Glutamatergic neuron (in vitro differentiated cells): ENCODE data around the gene FBXL13. TPM values are rescaled to one million over a fixed set of nuclear protein-coding genes. Genes with fewer than 3 reads are reported as not detected.

ENCODE experiments used
- DNase-seq: peaks from one replicate; pipeline ENCODE4 v3.0.0; 2022
- H3K27ac Mint-ChIP-seq: one replicate; pipeline ENCODE4 v1.8.0; 2020; ENCODE audit warnings: mild to moderate bottlenecking, mixed read lengths, inconsistent platforms; ENCODE audit not compliant: unreplicated experiment
- H3K27me3 Mint-ChIP-seq: one replicate; pipeline ENCODE4 v1.8.0; 2020; ENCODE audit warnings: mild to moderate bottlenecking, moderate library complexity, mixed read lengths, inconsistent platforms; ENCODE audit not compliant: unreplicated experiment
- H3K36me3 Mint-ChIP-seq: one replicate; pipeline ENCODE4 v1.8.0; 2020; ENCODE audit warnings: mild to moderate bottlenecking, mixed read lengths, inconsistent platforms; ENCODE audit not compliant: unreplicated experiment
- H3K4me1 Mint-ChIP-seq: one replicate; pipeline ENCODE4 v1.8.0; 2020; ENCODE audit warnings: mild to moderate bottlenecking, low read depth, mixed read lengths, inconsistent platforms; ENCODE audit not compliant: unreplicated experiment
- H3K4me3 Mint-ChIP-seq: one replicate; pipeline ENCODE4 v1.8.0; 2020; ENCODE audit warnings: mild to moderate bottlenecking, mixed read lengths, inconsistent platforms; ENCODE audit not compliant: unreplicated experiment
- H3K9me3 Mint-ChIP-seq: one replicate; pipeline ENCODE4 v1.8.0; 2020; ENCODE audit warnings: mild to moderate bottlenecking, moderate library complexity, mixed read lengths, inconsistent platforms; ENCODE audit not compliant: unreplicated experiment
- total RNA-seq: library from RNA; stranded (reverse); fragmentation: NEBNext Ultra II Directional; extraction: Animal tissue kit (Norgen Biotek cat#: 25700); gene quantifications from one replicate; pipeline ENCODE4 v1.2.1, GENCODE V29; 2021; ENCODE audit not compliant: unreplicated experiment
- TF ChIP-seq, protein P1 (sequence below): fragments of 200-600 bp; sonication (generic); IDR thresholded peaks from one replicate; pipeline ENCODE4 v1.5.0; 2021; ENCODE audit not compliant: partially characterized antibody, unreplicated experiment

Gene FBXL13
- total RNA-seq, 1 donor from 2014 or later, result 1.1 TPM

DNA sequence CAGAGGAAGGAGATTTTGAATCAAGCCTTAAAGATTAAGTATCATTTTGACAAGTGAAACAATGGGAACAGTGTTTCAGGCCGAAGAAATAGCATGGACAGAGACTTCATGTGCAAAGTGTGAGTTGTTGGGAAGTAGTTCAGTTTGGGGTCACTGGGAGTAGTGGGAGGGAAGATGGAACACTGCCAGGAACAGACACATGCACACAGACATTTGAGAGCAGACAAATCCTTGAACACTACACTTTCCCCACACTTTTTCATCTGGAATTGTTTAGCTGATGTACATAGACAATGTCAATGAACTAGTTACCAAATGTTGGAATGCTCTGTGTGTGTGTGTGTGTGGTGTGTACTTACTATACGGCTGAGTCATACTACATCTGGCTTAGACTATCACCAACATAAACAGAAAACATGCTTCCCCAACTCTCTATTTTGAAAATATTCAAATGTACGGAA, 214.2 kb downstream of the FBXL13 start:
- no peaks in the 10 kb centered on the region for H3K36me3 Mint-ChIP-seq
- no peak for DNase-seq
- no peak overlapping the region for H3K27ac Mint-ChIP-seq
- peaks cover 2% of the 10 kb centered on the region for H3K9me3 Mint-ChIP-seq
- no peak overlapping the region for H3K4me3 Mint-ChIP-seq
- TF ChIP-seq, protein P1, sequence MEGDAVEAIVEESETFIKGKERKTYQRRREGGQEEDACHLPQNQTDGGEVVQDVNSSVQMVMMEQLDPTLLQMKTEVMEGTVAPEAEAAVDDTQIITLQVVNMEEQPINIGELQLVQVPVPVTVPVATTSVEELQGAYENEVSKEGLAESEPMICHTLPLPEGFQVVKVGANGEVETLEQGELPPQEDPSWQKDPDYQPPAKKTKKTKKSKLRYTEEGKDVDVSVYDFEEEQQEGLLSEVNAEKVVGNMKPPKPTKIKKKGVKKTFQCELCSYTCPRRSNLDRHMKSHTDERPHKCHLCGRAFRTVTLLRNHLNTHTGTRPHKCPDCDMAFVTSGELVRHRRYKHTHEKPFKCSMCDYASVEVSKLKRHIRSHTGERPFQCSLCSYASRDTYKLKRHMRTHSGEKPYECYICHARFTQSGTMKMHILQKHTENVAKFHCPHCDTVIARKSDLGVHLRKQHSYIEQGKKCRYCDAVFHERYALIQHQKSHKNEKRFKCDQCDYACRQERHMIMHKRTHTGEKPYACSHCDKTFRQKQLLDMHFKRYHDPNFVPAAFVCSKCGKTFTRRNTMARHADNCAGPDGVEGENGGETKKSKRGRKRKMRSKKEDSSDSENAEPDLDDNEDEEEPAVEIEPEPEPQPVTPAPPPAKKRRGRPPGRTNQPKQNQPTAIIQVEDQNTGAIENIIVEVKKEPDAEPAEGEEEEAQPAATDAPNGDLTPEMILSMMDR, result no peak
- no peaks in the 10 kb centered on the region for H3K4me1 Mint-ChIP-seq
- peaks cover 2% of the 10 kb centered on the region for H3K27me3 Mint-ChIP-seq

GRCh38 chr7:102859799-102860125, 214.8 kb downstream of the FBXL13 start:
- Mint-ChIP-seq H3K36me3 (no peaks in the 10 kb centered on the region), H3K4me1 (no peaks in the 10 kb centered on the region), H3K27ac (no peak overlapping the region), H3K4me3 (no peak overlapping the region), H3K27me3 (peaks cover 2% of the 10 kb centered on the region), H3K9me3 (peaks cover 2% of the 10 kb centered on the region)
- DNase-seq, result no peak
- TF ChIP-seq, protein P1, result no peak

DNA sequence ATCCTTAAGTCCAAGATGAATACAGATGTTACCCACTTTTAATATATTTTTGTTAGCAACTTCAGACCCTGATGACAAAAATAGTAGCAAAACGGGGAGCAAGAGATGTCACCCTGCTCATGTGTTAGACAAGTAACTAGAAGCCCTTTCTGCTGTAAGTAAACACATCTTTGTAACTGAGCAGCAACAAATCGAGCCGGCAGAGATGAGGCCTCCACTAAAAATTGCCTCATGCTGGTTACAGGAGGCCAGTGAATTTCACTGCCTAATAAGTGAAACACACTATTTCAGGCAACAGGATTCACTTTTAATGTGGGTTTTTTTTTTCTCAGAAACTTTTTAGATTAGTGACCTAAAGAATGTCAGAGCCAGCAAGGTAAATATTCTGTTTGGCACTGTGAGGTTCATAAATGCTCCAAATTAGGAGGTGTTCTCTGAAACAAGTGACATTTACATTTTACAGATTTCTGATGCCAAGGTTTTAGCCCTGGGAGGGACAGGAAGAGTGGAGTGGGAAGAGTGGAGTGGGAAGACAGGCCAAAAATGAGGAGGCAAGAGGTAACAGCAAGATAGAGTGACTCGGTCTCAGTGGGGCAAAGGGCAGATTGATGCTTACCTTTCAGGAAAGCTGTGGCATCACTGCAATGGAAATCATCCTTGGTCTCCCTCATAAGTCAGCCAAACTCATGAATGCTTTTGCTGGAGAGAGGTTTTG, 215.4 kb downstream of the FBXL13 start:
- DNase-seq, result no peak
- Mint-ChIP-seq H3K36me3 (no peaks in the 10 kb centered on the region), H3K9me3 (peaks cover 2% of the 10 kb centered on the region), H3K27me3 (peaks cover 2% of the 10 kb centered on the region), H3K27ac (no peak overlapping the region), H3K4me3 (no peak overlapping the region), H3K4me1 (no peaks in the 10 kb centered on the region)
- TF ChIP-seq, protein P1, result no peak

DNA sequence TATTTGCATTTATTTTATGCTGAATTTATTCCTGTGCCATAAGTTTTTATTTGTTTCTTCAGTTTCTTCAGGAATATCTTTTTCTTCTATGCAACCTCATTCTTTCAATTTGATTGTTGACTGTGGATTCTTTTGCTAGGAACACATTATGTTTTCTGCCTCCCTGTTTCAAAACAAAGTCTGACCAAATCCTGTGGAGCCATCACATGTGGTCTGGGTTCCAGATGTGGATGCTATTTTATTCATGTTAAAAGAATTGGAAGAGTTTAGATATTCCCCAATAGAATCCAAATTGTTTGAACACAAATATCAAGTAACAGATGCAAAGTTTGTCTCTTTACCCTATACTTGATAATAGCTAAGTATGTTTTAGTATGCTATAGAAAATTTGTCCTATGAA, 218.6 kb downstream of the FBXL13 start:
- H3K27me3 Mint-ChIP-seq, result peaks cover 2% of the 10 kb centered on the region
- H3K27ac Mint-ChIP-seq, result no peak overlapping the region
- no peak overlapping the region for H3K4me3 Mint-ChIP-seq
- H3K4me1 Mint-ChIP-seq, result no peaks in the 10 kb centered on the region
- H3K36me3 Mint-ChIP-seq, result peaks cover 5% of the 10 kb centered on the region
- no peak for DNase-seq
- peaks cover 2% of the 10 kb centered on the region for H3K9me3 Mint-ChIP-seq
- TF ChIP-seq, protein P1, result no peak

DNA sequence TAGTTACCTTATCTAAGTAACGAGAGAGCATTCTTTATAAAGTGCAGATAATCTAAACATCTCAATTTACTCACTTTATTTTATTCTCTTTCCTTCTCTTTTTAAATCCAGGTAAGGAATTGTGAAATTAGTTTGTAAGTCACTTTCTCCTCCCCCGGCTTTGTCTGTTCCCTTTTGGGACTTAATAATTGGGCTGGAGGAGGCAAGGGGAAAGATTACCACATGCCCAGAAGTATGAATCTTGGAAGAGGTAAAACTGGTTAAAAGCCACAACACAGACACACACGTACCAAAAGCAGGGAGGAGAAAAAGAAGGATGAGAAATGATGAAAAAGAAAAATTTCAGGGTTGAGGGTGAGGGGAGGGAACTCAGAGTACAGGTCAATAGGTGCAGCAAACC, 225.1 kb downstream of the FBXL13 start:
- DNase-seq, result no peak
- Mint-ChIP-seq H3K4me3 (no peak overlapping the region), H3K27me3 (no peaks in the 10 kb centered on the region), H3K27ac (no peak overlapping the region), H3K9me3 (no peaks in the 10 kb centered on the region), H3K36me3 (peaks cover 5% of the 10 kb centered on the region), H3K4me1 (no peaks in the 10 kb centered on the region)
- TF ChIP-seq, protein P1, result no peak
